CD4-positive, alpha-beta T cell (primary cell): Measurements from ENCODE around the gene L1CAM. TPM values are rescaled to one million over a fixed set of nuclear protein-coding genes. Genes with fewer than 3 reads are reported as not detected.

Experiments
- ATAC-seq: fragments of 200-7000 bp; cut with Tn5 transposase; one replicate; pipeline ENCODE4 v1.10.0; 2022; ENCODE audit warnings: mild to moderate bottlenecking; ENCODE audit not compliant: poor library complexity
- CTCF ChIA-PET: fragments of 350-600 bp; sonication (Branson Sonifier 250); formaldehyde crosslinking; loops from one replicate; lab custom pipeline; 2021; ENCODE audit warnings: antibody characterized with exemption, inconsistent platforms; lab: Charles Lee
- POLR2A ChIA-PET: fragments of 350-600 bp; sonication (Branson Sonifier 250); formaldehyde crosslinking; loops from one replicate; lab custom pipeline; 2021; ENCODE audit warnings: antibody characterized with exemption, inconsistent platforms; lab: Charles Lee
- DNase-seq, 14 experiments: peaks; one replicate each; pipeline ENCODE4 v3.0.0-alpha.2; 2013 to 2020; ENCODE audit warnings: mixed read lengths in 2 of 14
- H3K27ac ChIP-seq, 2 donors: one replicate each; pipeline versions ENCODE4 v1.5.1 to v1.7.0; 2013; ENCODE audit warnings: low read length in 2 of 2, low read depth in 1 of 2, mild to moderate bottlenecking in 1 of 2
- H3K27me3 ChIP-seq, 2 experiments: 1 replicate in 1 of 2; 2 replicates in 1 of 2; pipeline versions ENCODE4 v1.6.1 to v1.7.0; 2013; ENCODE audit warnings: low read length in 2 of 2, control low read depth in 1 of 2, mild to moderate bottlenecking in 1 of 2, moderate library complexity in 1 of 2; ENCODE audit not compliant: insufficient read depth in 2 of 2, control insufficient read depth in 1 of 2
- H3K36me3 ChIP-seq: one replicate; pipeline ENCODE4 v1.6.1; 2013; ENCODE audit warnings: low read length, control low read depth; ENCODE audit not compliant: insufficient read depth
- H3K4me1 ChIP-seq: one replicate; pipeline ENCODE4 v1.6.1; 2013; ENCODE audit warnings: low read length, control low read depth; ENCODE audit not compliant: insufficient read depth
- H3K4me3 ChIP-seq: one replicate; pipeline ENCODE4 v1.5.1; 2013; ENCODE audit warnings: mild to moderate bottlenecking, low read length, moderate library complexity
- H3K9me3 ChIP-seq, 2 experiments: 1 replicate in 1 of 2; 2 replicates in 1 of 2; pipeline versions ENCODE4 v1.6.1 to v1.7.0; 2013; ENCODE audit warnings: low read length in 2 of 2, mild to moderate bottlenecking in 2 of 2, control low read depth in 1 of 2, moderate library complexity in 1 of 2; ENCODE audit not compliant: control insufficient read depth in 1 of 2, insufficient read depth in 1 of 2
- H3K27ac Mint-ChIP-seq: one replicate; pipeline ENCODE4 v1.8.0; 2020; ENCODE audit warnings: mixed read lengths
- H3K27me3 Mint-ChIP-seq: one replicate; pipeline ENCODE4 v1.8.0; 2021; ENCODE audit warnings: mixed read lengths
- H3K36me3 Mint-ChIP-seq: one replicate; pipeline ENCODE4 v1.8.0; 2021; ENCODE audit warnings: low read depth, mixed read lengths
- H3K4me1 Mint-ChIP-seq: one replicate; pipeline ENCODE4 v1.8.0; 2021; ENCODE audit warnings: low read depth, mixed read lengths
- H3K4me3 Mint-ChIP-seq: one replicate; pipeline ENCODE4 v1.8.0; 2020; ENCODE audit warnings: mild to moderate bottlenecking, mixed read lengths
- H3K9me3 Mint-ChIP-seq: one replicate; pipeline ENCODE4 v1.8.0; 2020; ENCODE audit warnings: mixed read lengths
- intact Hi-C, 2 experiments: fragments of 100-400 bp; cut with DNase I in 1 of 2; cut with micrococcal nuclease in 1 of 2; formaldehyde crosslinking; loops; one replicate each; pipeline versions ENCODE4 v1.15.1 to v1.9.0; 2023 to 2025; cut with DNase I, micrococcal nuclease
- total RNA-seq, 174 experiments: library from RNA in 2 of 174; stranded (reverse) in 2 of 174; gene quantifications; one replicate each; pipeline ENCODE4 v1.2.3 and lab custom pipeline; 2021 to 2026
- TF ChIP-seq, protein P1 (sequence below): fragments of 200-600 bp; IDR thresholded peaks from one replicate; pipeline ENCODE4 v1.8.0; 2022; ENCODE audit warnings: antibody characterized with exemption, mild to moderate bottlenecking

L1CAM gene
- total RNA-seq, 2 experiments from 2014 or later, result 0.89 to 1.2 TPM

DNA sequence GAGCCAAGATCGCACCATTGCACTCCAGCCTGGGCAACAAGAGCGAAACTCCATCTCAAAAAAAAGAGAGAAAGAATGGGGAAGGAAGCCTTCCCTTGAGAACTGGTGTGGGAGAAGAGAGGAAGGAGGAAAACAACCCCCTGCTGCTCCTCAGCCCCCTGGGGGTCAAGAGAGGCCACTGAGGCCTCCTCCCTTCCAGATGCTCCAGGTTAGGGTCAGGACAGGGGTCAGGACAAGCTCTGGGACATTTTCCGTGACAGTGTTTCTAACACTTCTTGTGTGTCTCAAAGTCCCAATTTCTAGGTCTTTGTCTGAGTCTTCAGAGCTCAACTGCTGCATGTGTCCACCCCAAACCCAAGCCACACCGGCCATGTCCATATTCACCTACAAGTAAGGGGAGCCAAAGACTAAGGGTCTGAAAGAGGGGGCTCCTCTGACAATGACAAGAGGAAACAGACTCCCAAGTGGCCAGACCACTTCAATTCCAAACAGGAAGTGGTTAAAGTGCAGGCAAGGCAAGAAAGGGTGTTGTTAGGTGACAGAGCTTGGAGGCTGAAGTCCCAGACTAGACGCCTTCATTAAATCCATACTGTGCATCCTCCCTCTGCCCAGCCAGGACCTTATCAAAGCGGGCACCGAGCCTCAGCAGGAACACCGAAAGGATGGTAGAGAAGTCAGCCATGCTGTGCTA, 8.3 kb downstream of the L1CAM start:
- Histone ChIP-seq H3K4me3 (no peak overlapping the region), H3K36me3 (no peaks in the 10 kb centered on the region), H3K9me3 (no peaks in the 10 kb centered on the region), H3K4me1 (peaks cover 15% of the 10 kb centered on the region), H3K27me3 (peaks cover 6 to 27% of the 10 kb centered on the region in 2 experiments), H3K27ac (no peak overlapping the region)
- CTCF ChIA-PET, result no interaction called here
- H3K4me3 Mint-ChIP-seq, result no peak overlapping the region
- DNase-seq, result peak in 1 of 14 experiments; percentile 0
- no peaks in the 10 kb centered on the region for H3K9me3 Mint-ChIP-seq
- TF ChIP-seq, protein P1, sequence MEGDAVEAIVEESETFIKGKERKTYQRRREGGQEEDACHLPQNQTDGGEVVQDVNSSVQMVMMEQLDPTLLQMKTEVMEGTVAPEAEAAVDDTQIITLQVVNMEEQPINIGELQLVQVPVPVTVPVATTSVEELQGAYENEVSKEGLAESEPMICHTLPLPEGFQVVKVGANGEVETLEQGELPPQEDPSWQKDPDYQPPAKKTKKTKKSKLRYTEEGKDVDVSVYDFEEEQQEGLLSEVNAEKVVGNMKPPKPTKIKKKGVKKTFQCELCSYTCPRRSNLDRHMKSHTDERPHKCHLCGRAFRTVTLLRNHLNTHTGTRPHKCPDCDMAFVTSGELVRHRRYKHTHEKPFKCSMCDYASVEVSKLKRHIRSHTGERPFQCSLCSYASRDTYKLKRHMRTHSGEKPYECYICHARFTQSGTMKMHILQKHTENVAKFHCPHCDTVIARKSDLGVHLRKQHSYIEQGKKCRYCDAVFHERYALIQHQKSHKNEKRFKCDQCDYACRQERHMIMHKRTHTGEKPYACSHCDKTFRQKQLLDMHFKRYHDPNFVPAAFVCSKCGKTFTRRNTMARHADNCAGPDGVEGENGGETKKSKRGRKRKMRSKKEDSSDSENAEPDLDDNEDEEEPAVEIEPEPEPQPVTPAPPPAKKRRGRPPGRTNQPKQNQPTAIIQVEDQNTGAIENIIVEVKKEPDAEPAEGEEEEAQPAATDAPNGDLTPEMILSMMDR, result no peak
- no peak for ATAC-seq
- peaks cover 15% of the 10 kb centered on the region for H3K4me1 Mint-ChIP-seq
- no peak overlapping the region for H3K27ac Mint-ChIP-seq
- POLR2A ChIA-PET, result no interaction called here
- no peaks in the 10 kb centered on the region for H3K36me3 Mint-ChIP-seq
- peaks cover 24% of the 10 kb centered on the region for H3K27me3 Mint-ChIP-seq
- intact Hi-C loops, result no loop called here

DNA sequence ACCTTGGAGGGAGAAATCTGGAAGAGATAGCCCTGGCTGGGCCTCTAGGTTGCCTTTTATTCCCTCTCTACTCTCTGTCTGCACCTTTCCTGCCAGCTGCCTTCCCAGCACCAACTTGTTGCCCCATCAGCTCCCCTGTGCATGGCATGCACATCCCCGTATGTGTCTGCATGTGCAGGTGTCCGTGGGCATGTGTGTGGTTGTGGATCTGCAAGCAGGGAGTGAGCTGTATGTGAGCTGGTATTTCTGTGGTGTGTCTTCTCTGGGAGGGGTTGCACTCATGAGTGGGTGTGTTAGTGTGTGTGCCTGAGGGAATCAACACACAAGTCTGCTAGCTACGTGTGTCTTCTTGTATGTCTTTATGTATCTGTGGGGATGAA, 9.9 kb downstream of the L1CAM start:
- no peaks in the 10 kb centered on the region for H3K36me3 ChIP-seq
- no peak overlapping the region for H3K4me3 ChIP-seq
- H3K27ac ChIP-seq, result no peak overlapping the region
- no peaks in the 10 kb centered on the region for H3K9me3 ChIP-seq
- H3K27me3 ChIP-seq, result peaks cover 6 to 14% of the 10 kb centered on the region in 2 experiments
- ATAC-seq (no peak), DNase-seq (peak in 1 of 14 experiments; percentile 2)
- ChIA-PET POLR2A (no interaction called here), CTCF (no interaction called here)
- Mint-ChIP-seq H3K27ac (no peak overlapping the region), H3K36me3 (no peaks in the 10 kb centered on the region), H3K27me3 (peaks cover 19% of the 10 kb centered on the region), H3K4me1 (peaks cover 15% of the 10 kb centered on the region), H3K9me3 (no peaks in the 10 kb centered on the region), H3K4me3 (no peak overlapping the region)
- intact Hi-C loops, result no loop called here
- TF ChIP-seq, protein P1, result no peak
- peaks cover 15% of the 10 kb centered on the region for H3K4me1 ChIP-seq

DNA sequence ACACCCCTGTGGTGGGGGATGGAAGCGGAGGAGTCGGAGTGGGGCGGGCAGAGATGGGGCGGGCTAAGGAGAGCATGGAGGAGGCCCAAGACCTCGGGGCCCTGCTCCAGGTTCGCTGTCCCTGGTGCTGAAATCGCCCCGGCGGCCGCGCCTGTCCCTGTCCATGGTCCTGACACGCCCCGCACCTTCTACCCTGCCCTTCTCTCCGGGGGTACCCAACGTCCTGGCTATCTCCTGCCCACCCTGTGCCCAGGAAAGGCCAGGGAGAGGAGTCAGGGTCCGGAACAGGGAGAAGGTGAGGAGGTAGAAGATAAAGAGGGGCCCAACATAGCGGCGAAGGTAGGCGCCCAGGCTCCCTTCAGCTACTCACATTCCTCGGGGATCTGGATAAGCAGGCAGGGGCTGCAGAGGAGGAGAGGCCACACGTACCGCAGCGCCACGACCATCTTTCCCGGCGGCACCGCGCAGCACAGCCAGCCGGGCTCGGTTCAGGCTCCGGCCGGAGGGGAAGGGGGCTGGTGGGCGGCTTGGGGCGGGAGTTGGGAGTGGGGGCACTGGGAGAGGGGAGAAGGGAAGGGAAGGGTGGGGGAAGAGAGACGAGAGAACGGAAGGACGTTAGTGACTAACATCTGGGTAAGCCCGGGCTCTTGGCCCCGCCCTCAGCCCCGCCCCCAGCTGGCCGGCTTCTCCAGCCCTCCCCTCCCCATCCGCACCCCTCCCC, 10.4 kb downstream of the L1CAM start:
- Histone ChIP-seq H3K4me3 (no peak overlapping the region), H3K9me3 (no peaks in the 10 kb centered on the region), H3K27me3 (peaks cover 6 to 8% of the 10 kb centered on the region in 2 experiments), H3K4me1 (peaks cover 15% of the 10 kb centered on the region), H3K27ac (no peak overlapping the region), H3K36me3 (no peaks in the 10 kb centered on the region)
- TF ChIP-seq, protein P1, result no peak
- ChIA-PET POLR2A (no interaction called here), CTCF (no interaction called here)
- H3K4me1 Mint-ChIP-seq, result peaks cover 15% of the 10 kb centered on the region
- peaks cover 19% of the 10 kb centered on the region for H3K27me3 Mint-ChIP-seq
- H3K4me3 Mint-ChIP-seq, result no peak overlapping the region
- intact Hi-C loops, result no loop called here
- no peaks in the 10 kb centered on the region for H3K36me3 Mint-ChIP-seq
- H3K9me3 Mint-ChIP-seq, result no peaks in the 10 kb centered on the region
- peak; percentile 44 to 83 (median 64) for DNase-seq
- ATAC-seq, result peak; percentile 77
- no peak overlapping the region for H3K27ac Mint-ChIP-seq
